GM18873 (cell line): Measurements from ENCODE around the gene CDH4.

Experiments
- ATAC-seq: cut with Tn5 transposase; IDR thresholded peaks from one replicate; pipeline ENCODE4 v1.9.1; 2021; ENCODE audit warnings: mild to moderate bottlenecking, moderate library complexity, moderate number of reproducible peaks; ENCODE audit not compliant: unreplicated experiment, low FRiP score

Gene CDH4

GRCh38 chr20:61667056-61667792 lies 415.2 kb downstream of the CDH4 start:
- ATAC-seq: no peak

- ATAC-seq: no peak
Measured at GRCh38 chr20:61668065-61668650, 416.1 kb downstream of the CDH4 start.

GRCh38 chr20:61668771-61669503 lies 416.9 kb downstream of the CDH4 start:
- ATAC-seq: no peak

- ATAC-seq: no peak
Measured at GRCh38 chr20:61670274-61670673, 418.2 kb downstream of the CDH4 start.

- no peak for ATAC-seq
Measured at GRCh38 chr20:61671559-61671958, 419.5 kb downstream of the CDH4 start.

GRCh38 chr20:61673152-61673847 lies 421.2 kb downstream of the CDH4 start:
- ATAC-seq: no peak

- no peak for ATAC-seq
Measured at GRCh38 chr20:61674121-61674520, 422.1 kb downstream of the CDH4 start.

- ATAC-seq: no peak
Measured at GRCh38 chr20:61674688-61675087, 422.6 kb downstream of the CDH4 start.

GRCh38 chr20:61677928-61678327 lies 425.9 kb downstream of the CDH4 start:
- no peak for ATAC-seq

GRCh38 chr20:61678437-61678836 lies 426.4 kb downstream of the CDH4 start:
- no peak for ATAC-seq

- ATAC-seq: no peak
Measured at GRCh38 chr20:61679473-61679872, 427.4 kb downstream of the CDH4 start.

GRCh38 chr20:61680096-61680495 lies 428.0 kb downstream of the CDH4 start:
- no peak for ATAC-seq

GRCh38 chr20:61682114-61682995 lies 430.3 kb downstream of the CDH4 start:
- no peak for ATAC-seq

- ATAC-seq: no peak
Measured at GRCh38 chr20:61682996-61683681, 431.1 kb downstream of the CDH4 start.

GRCh38 chr20:61683721-61684120 lies 431.7 kb downstream of the CDH4 start:
- no peak for ATAC-seq

- ATAC-seq: no peak
Measured at GRCh38 chr20:61684136-61684535, 432.1 kb downstream of the CDH4 start.

- no peak for ATAC-seq
Measured at GRCh38 chr20:61684583-61685235, 432.6 kb downstream of the CDH4 start.

GRCh38 chr20:61685462-61685861 lies 433.4 kb downstream of the CDH4 start:
- no peak for ATAC-seq
